ENCODE measurements around the gene AGMAT.

The AGMAT gene

DNA sequence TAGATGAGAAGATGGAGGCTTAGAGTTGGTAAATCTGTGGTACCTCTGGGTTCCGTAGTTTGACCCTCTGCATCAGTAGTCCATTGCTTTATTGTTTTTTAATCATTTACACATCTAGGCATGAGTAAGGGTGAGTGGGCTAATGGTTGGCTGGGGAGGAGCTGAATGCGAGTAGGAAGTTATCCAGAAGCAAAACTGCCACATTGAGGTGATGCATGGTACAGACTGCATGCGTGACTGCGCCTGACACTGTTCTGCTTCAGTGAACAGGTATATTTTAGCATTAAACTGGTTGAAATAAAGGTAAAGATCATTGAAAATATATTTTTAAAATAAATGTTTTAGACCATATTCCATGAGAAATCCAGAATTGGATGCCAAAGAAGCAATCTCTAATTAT lies 53.8 kb downstream of the AGMAT start:
- H3K27ac Mint-ChIP-seq: peak overlapping the region; percentile 67
- peaks cover 26% of the 10 kb centered on the region for H3K4me1 Mint-ChIP-seq
- no peak for DNase-seq
- H3K4me3 Mint-ChIP-seq: no peak overlapping the region
- TF ChIP-seq, protein P1, sequence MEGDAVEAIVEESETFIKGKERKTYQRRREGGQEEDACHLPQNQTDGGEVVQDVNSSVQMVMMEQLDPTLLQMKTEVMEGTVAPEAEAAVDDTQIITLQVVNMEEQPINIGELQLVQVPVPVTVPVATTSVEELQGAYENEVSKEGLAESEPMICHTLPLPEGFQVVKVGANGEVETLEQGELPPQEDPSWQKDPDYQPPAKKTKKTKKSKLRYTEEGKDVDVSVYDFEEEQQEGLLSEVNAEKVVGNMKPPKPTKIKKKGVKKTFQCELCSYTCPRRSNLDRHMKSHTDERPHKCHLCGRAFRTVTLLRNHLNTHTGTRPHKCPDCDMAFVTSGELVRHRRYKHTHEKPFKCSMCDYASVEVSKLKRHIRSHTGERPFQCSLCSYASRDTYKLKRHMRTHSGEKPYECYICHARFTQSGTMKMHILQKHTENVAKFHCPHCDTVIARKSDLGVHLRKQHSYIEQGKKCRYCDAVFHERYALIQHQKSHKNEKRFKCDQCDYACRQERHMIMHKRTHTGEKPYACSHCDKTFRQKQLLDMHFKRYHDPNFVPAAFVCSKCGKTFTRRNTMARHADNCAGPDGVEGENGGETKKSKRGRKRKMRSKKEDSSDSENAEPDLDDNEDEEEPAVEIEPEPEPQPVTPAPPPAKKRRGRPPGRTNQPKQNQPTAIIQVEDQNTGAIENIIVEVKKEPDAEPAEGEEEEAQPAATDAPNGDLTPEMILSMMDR (IDR thresholded peaks at IDR 0.05): no peak
- H3K36me3 Mint-ChIP-seq (ENCODE audit: low read depth): peaks cover 25% of the 10 kb centered on the region
- H3K9me3 Mint-ChIP-seq: no peaks in the 10 kb centered on the region
- no peaks in the 10 kb centered on the region for H3K27me3 Mint-ChIP-seq (ENCODE audit: low read depth, poor library complexity)

DNA sequence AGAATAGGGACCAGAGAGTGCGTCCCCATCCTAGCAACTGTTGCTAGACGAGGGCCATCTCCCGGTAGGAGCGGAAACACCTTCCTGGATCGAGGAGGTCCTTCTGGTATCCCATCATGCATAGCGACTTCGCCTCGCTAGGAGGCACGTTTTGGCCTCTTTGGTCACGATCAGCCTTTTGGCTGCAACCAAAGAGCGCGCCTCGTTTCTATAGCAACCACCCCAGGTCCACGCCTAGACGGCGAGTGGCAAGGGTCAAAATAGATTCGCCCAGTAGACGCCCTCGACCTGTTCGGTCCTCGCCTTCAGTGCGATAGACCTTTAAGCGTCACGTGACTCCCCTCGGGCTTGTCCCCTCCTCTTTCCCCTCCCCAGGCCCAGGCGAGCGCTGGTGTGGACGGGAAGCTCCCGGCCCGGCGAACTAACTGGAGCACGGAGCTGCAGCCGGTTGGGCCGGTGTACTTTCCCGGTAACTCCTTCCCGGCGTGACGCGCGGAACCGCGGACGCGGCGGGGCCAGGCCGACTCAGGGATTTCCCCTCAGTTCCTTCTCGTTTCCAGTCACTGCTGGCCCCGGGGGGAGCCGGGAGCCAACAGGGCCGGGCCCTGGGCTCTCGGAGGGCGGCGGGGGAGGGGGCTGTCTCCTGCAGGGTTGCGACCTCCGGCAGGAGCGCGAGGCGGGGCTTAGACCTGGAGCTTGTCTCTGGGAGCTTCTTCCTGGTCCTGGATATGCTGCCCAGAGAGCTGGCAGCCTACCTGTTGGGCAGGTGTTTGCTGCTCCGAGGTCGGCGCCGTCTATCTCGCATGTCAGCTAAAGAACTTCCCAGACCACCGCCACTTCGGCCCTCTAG lies 58.1 kb downstream of the AGMAT start, which contains the start of gene DNAJC16:
TSS of gene DNAJC16 (plus strand) at position 359 of the 850 bp plus-strand sequence. CDS start 2,258 bp downstream, outside the sequence.
- Mint-ChIP-seq H3K4me1 (peaks cover 60% of the 10 kb centered on the region), H3K9me3 (no peaks in the 10 kb centered on the region), H3K4me3 (peak within 1 kb of the TSS; percentile 92), H3K27me3 (ENCODE audit: low read depth, poor library complexity) (peaks cover 5% of the 10 kb centered on the region), H3K27ac (peak within 1 kb of the TSS; percentile 100), H3K36me3 (ENCODE audit: low read depth) (peaks cover 13% of the 10 kb centered on the region)
- DNase-seq: peak; percentile 94
- TF ChIP-seq, protein P1 (IDR thresholded peaks at IDR 0.05): no peak

DNA sequence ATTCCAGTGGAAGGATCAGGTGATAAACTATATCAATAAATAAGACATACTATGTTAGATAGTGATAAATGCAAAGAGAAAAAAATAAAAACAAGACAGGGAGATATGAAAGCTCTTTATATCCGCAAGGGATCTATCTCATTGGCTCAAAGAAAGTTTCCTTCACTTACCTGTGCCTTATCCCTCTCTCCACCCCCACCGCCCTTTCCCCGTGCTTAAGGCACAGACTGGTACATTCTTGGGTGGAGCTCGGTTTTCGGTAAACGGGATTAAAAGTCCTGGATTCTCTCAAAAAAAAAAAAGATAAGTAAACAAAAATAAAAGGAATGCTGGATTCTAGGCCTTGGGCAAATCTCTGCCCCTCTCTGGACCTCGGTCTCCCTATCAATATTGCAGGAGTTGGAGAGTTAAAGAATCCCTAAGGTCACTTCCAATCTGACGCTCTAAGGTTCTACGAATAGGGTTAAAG lies 58.8 kb downstream of the AGMAT start:
- Mint-ChIP-seq H3K27ac (peak overlapping the region; percentile 100), H3K4me1 (peaks cover 66% of the 10 kb centered on the region), H3K36me3 (ENCODE audit: low read depth) (peaks cover 15% of the 10 kb centered on the region), H3K4me3 (peak overlapping the region; percentile 92), H3K9me3 (no peaks in the 10 kb centered on the region), H3K27me3 (ENCODE audit: low read depth, poor library complexity) (peaks cover 5% of the 10 kb centered on the region)
- DNase-seq: peak; percentile 18
- TF ChIP-seq, protein P1 (IDR thresholded peaks at IDR 0.05): no peak

DNA sequence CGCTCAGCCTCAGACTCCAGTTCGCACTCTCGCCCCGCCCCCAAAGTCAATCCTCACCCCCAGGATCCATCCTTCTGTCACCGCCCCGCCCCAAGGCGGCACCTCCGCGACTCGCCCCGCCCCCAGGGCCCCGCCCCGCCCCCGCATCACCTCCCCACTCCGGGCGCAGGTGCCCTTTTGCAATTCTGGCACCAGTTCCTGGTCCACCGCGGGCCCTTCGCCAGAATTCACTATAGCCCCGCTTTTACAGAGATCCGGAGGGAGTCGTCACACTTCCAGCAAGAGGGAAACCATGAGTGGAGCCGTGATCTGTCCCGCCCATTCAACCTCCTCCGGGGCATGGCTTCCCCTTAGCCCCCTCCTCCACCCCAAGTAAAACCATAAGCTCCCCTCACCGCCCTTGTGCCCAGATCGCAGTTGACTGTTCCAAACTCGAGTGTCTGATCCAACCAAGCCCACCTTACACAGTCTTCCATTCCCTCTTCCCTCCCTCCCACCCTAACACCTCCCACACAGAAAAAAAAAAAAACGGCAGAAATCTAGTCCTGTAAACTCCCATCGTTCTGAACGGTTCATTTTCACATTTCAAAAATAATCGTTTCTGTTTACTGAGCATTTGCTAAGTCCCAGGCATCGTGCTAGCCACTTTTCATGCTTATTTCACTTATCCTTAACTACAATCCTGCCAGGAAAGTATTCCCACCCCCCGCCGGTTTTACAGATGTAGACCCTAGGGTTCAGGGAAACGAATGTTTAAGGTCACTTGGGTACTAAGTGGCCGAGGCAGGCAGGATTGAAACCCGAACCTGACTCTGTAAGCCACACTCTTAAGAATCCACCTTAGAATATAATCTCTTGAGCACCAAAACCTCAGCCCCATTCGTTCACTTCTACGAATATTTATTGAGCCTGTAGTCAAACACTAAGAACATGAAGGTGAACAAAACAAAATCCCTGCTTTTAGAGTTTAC lies 59.5 kb downstream of the AGMAT start:
- no peaks in the 10 kb centered on the region for H3K9me3 Mint-ChIP-seq
- H3K27ac Mint-ChIP-seq: peak overlapping the region; percentile 100
- peaks cover 5% of the 10 kb centered on the region for H3K27me3 Mint-ChIP-seq (ENCODE audit: low read depth, poor library complexity)
- H3K4me3 Mint-ChIP-seq: peak overlapping the region; percentile 92
- TF ChIP-seq, protein P1 (IDR thresholded peaks at IDR 0.05): no peak
- DNase-seq: peak; percentile 26
- peaks cover 67% of the 10 kb centered on the region for H3K4me1 Mint-ChIP-seq
- peaks cover 7% of the 10 kb centered on the region for H3K36me3 Mint-ChIP-seq (ENCODE audit: low read depth)

DNA sequence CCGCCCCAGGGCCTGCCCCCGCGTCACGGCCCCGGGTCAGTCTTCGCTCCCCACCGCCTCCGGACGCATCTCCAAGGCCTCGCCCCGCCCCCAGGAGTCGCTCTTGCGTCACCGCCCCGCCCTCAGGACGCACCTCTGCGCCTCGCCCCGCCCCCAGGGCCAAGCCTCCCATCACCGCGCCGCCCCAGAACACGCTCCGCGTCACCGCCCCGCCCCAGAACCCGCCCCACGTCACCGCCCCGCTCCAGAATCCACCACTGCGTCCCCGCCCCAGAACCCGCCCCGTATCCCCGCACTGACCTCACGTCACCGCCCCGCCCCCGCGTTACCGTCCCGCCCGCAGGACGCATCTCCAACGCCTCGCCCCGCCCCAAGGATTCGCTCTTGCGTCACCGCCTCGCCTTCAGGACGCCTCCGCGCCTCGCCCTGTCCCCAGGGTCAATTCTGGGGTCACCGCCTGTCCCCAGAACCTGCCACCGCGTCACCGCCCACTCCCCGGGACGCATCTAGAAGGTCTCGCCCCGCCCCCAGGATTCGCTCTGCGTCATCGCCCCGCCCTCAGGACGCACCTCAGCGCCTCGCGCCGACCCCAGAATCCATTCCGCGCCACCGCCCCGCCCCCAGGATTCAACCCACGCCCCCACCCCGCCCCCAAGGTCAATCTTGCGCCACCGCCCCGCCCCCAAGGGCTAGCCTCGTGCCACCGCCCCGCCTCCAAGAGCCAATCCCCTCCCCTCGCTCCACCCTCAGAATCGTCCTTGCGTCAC lies 60.4 kb downstream of the AGMAT start:
- Mint-ChIP-seq H3K4me3 (peak overlapping the region; percentile 92), H3K9me3 (no peaks in the 10 kb centered on the region), H3K4me1 (peaks cover 69% of the 10 kb centered on the region), H3K36me3 (ENCODE audit: low read depth) (peaks cover 6% of the 10 kb centered on the region), H3K27me3 (ENCODE audit: low read depth, poor library complexity) (peaks cover 5% of the 10 kb centered on the region), H3K27ac (peak overlapping the region; percentile 100)
- TF ChIP-seq, protein P1 (IDR thresholded peaks at IDR 0.05): no peak
- peak; percentile 100 for DNase-seq
